Spinal cord (tissue), 10 donors: ENCODE results near the gene TPD52L3. TPM values are rescaled to one million over a fixed set of nuclear protein-coding genes. Genes with fewer than 3 reads are reported as not detected.
A peak's percentile ranks its signal among the peaks of the same experiment; 100 is the strongest.

Source experiments
- DNase-seq, 6 donors: peaks; one replicate each; pipeline versions ENCODE4 v3.0.0 to v3.0.0-alpha.2; 2013 to 2015; ENCODE audit warnings: low spot score in 6 of 6, low read depth in 4 of 6
- H3K27ac ChIP-seq: one replicate; pipeline ENCODE4 v1.5.1; 2013; ENCODE audit warnings: low read depth, low read length, control low read depth
- H3K27me3 ChIP-seq: one replicate; pipeline ENCODE4 v1.6.1; 2013; ENCODE audit warnings: low read length; ENCODE audit not compliant: control insufficient read depth, insufficient read depth
- H3K36me3 ChIP-seq: one replicate; pipeline ENCODE4 v1.6.1; 2013; ENCODE audit warnings: low read length; ENCODE audit not compliant: control insufficient read depth, insufficient read depth
- H3K4me1 ChIP-seq: one replicate; pipeline ENCODE4 v1.6.1; 2013; ENCODE audit warnings: low read length; ENCODE audit not compliant: control insufficient read depth, insufficient read depth
- H3K4me3 ChIP-seq: one replicate; pipeline ENCODE4 v1.5.1; 2013; ENCODE audit warnings: low read depth, low read length, control low read depth
- H3K9me3 ChIP-seq: one replicate; pipeline ENCODE4 v1.6.1; 2013; ENCODE audit warnings: low read length; ENCODE audit not compliant: control insufficient read depth, insufficient read depth
- WGBS: methylation state at CpG from one replicate; pipeline ENCODE4 v1.1.5; 2013; ENCODE audit warnings: missing lambda C conversion rate; ENCODE audit not compliant: insufficient coverage; 5-methylcytosine and 5-hydroxymethylcytosine counted together
- long read RNA-seq, 4 donors: transcript quantifications; one replicate each; lab custom pipeline, GENCODE V29; 2026
- polyA plus RNA-seq, 2 donors: library from polyadenylated mRNA; unstranded; fragments of 120-200 nt; gene quantifications; one replicate each; pipeline ENCODE4 v1.2.1, GENCODE V29; 2013; ENCODE audit not compliant: insufficient read length in 2 of 2
- total RNA-seq, 2 donors: library from RNA; depleted of rRNA in 1 of 2; stranded (reverse); fragments of 120-200 nt in 1 of 2; fragments of >200 nt in 1 of 2; gene quantifications; one replicate each; pipeline versions ENCODE4 v1.2.3 to v1.2.4, GENCODE V29; 2013 to 2014
- donor health status: healthy.

The TPD52L3 gene
- total RNA-seq (not detected), polyA plus RNA-seq (not detected)
- long read RNA-seq, donor 1, result 0 reads
- long read RNA-seq, donor 2, result 0 reads
- long read RNA-seq, donor 3, result 0 reads
- long read RNA-seq, donor 4, result 0 reads

DNA sequence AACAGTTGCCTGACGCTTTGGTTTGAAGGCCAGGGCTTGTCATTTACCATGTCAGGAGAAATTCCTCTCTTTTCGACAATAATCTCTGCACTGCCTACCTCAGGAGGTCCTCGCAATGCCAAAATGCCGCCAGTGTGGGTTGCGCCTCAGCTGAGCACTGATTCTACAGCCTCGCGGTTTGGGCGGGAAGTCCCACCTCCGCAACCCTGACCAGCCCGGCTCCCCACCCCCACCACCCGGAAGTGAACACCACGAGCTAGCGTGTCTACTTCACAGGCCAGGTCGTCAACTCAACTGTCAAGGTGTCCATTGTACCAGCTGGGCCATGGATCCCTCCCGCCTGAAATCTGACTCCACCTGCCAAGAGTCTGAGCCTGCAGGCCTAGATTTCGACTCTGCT is at the start of gene TPD52L3:
TPD52L3 (plus strand) TSS at position 273 of the 400 bp plus-strand sequence. CDS start 221 bp downstream, outside the sequence.
- DNase-seq, result no peak
- Histone ChIP-seq H3K4me3 (no peak within 1 kb of the TSS), H3K4me1 (no peaks in the 10 kb centered on the region), H3K27me3 (no peaks in the 10 kb centered on the region), H3K9me3 (no peaks in the 10 kb centered on the region), H3K36me3 (no peaks in the 10 kb centered on the region), H3K27ac (no peak within 1 kb of the TSS)
- 94% methylated on average over 14 of the region's 16 CpGs for WGBS

DNA sequence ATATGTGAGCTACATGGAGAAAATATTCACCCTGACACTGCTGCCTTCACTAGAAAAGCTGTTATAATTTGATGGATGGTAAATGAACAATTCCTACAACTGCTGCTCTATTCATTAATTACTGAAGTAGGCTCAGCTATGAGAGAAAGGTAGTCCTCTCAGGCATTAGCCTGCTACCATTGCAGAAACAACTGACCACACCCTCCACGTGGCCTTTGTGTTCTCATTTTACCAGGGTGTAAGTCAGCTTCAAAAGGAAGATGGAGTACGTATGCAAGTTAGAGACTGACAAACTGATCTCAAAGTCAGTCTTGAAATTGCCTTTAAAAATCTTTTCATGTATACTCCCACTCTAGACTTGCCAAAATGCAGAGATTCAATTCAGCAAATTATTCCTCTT is 26.3 kb upstream of the TPD52L3 start:
- H3K4me3 ChIP-seq, result no peak overlapping the region
- H3K4me1 ChIP-seq, result no peaks in the 10 kb centered on the region
- no peak overlapping the region for H3K27ac ChIP-seq
- no peaks in the 10 kb centered on the region for H3K36me3 ChIP-seq
- DNase-seq, result no peak
- no peaks in the 10 kb centered on the region for H3K27me3 ChIP-seq
- WGBS, result no CpG with 5 or more reads among the region's 2 CpGs
- H3K9me3 ChIP-seq, result no peaks in the 10 kb centered on the region

DNA sequence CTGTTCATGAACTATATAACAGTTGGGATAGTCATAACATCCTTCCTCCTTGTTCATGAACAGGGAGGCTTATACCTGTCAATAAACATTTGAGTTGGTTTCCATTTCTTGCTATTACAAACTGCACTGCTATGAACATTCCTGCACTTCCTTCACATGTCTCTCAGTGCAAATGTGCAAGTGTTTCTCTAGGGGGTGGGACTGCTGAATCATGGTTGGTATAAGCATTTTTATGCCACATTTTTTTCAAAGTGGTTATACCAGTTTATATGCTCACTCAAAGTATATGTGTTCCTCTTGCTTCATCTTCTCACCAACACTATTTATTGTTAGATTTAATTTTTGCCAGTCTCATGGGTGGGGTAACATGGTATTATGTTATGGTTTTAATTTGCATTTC is 25.8 kb upstream of the TPD52L3 start:
- Histone ChIP-seq H3K36me3 (no peaks in the 10 kb centered on the region), H3K9me3 (no peaks in the 10 kb centered on the region), H3K27ac (no peak overlapping the region), H3K4me3 (no peak overlapping the region), H3K4me1 (no peaks in the 10 kb centered on the region), H3K27me3 (no peaks in the 10 kb centered on the region)
- DNase-seq, result no peak

DNA sequence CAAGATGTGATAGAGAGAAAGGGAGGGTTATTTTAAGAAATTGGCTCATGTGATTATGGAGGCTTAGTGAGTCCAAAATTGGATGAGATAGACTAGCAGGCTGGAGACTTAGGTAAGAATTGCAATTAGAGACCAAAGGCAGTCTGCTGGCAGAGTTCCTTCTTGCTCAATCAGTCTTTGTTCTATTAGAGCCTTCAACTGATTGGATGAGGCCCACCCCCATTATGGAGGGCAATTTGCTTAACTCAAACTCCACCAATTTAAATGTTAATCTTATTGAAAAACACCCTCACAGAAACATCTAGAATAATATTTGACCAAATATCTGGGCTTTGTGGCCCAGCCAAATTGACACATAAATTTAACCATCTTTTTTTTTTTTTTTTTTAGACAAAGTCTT is 23.9 kb upstream of the TPD52L3 start:
- H3K4me3 ChIP-seq, result no peak overlapping the region
- DNase-seq, result no peak

DNA sequence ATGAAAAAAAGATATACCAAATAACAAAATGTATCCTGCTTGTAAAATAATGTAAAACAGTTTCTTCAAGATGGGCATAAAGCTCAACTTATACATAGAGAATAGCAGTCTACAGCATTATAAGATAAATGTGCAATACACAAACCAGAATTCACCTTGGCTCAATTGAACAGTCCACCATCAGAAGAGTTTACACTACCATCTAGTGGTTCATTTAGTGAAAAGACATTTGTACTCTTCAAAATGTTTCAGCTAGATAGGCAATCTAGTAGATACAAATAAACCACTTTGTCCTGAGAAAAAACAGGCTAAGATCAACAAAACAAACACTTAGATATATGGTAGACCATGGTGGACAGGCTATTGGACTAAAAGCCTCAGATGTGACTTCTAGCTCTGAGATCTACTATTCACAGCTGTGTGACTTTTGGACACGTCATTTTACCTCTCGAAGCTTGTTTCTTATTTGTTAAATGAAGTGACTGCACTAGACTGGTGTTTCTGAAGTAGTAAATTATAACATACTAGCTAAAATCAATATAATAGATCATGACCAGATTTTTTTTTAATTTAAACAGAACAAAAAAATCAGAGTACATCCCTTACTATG is 22.1 kb upstream of the TPD52L3 start:
- Histone ChIP-seq H3K36me3 (no peaks in the 10 kb centered on the region), H3K4me1 (no peaks in the 10 kb centered on the region), H3K9me3 (no peaks in the 10 kb centered on the region), H3K27ac (no peak overlapping the region), H3K4me3 (no peak overlapping the region), H3K27me3 (no peaks in the 10 kb centered on the region)
- DNase-seq, result peak in 5 of 6 donors; percentile 17 to 85 (median 35)
- no CpG with 5 or more reads among the region's 2 CpGs for WGBS

More for the DNA sequence above, 23.9 kb upstream of the TPD52L3 start:
- H3K27me3 ChIP-seq, result no peaks in the 10 kb centered on the region
- H3K4me1 ChIP-seq, result no peaks in the 10 kb centered on the region
- H3K9me3 ChIP-seq, result no peaks in the 10 kb centered on the region
- H3K36me3 ChIP-seq, result no peaks in the 10 kb centered on the region
- H3K27ac ChIP-seq, result no peak overlapping the region

DNA sequence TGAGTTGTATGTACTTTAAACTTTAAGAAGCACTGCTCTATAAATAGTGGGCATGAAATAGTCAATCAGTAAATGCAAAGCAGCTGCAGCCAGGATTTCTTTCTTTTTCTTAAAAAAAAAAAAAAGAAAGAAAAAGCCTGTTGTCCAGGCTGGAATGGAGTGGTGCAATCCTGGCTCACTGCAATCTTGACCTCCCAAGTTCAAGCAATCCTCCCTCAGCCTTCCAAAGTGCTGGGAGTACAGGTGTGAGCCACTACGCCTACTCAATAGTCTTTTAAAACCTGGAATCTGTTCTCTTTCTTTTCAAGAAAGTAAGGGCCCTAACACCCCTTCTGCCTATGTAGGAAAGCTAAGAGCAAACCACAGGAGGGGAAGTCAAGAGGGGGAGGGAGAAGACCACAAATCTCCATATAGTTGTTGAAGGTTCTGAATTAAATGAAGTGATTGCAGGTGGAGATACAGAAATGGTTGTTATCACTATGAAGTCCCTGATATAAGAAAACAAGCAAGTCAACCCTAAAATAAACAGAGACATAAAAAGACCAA is 20.6 kb upstream of the TPD52L3 start:
- WGBS, result no CpG with 5 or more reads among the region's 1 CpG

DNA sequence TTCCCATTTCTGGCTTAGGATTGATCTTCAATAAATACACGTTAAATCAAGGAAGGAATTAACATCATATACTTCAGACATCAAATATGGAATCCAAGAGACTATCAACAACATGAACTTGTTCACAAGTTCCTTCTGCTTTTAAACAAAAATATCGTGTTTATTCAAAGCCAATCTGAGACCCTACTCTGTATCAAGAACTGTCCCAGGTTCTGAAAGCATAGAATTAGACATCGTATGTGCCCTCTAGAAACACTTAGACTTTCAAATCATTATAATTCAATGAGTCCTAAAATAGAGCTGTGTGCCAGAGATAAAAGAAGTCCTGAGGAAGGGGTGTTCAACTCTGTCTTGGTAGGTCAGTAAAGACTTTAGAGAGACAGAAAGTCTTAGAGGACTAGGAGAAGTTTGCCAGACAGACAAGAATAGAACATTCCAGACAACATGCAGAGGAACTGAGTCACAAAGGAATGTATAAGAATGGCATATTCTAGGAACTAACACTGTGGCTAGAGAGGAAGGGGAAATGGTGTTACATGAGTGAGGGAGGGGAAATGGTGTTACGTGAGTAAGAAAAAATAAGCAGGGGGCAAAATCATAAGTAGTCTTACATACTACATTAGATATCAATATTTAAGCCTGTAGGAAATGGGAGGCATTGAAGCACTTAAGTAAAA is 2.9 kb downstream of the TPD52L3 start:
- no peak for DNase-seq
- H3K4me3 ChIP-seq, result no peak overlapping the region
- 89% methylated on average over 1 of the region's 4 CpGs for WGBS
- H3K36me3 ChIP-seq, result no peaks in the 10 kb centered on the region
- no peaks in the 10 kb centered on the region for H3K4me1 ChIP-seq
- no peaks in the 10 kb centered on the region for H3K27me3 ChIP-seq
- H3K9me3 ChIP-seq, result peaks cover 4% of the 10 kb centered on the region
- no peak overlapping the region for H3K27ac ChIP-seq

More for the DNA sequence above, 20.6 kb upstream of the TPD52L3 start:
- no peak for DNase-seq
- Histone ChIP-seq H3K9me3 (no peaks in the 10 kb centered on the region), H3K4me1 (no peaks in the 10 kb centered on the region), H3K27ac (no peak overlapping the region), H3K27me3 (no peaks in the 10 kb centered on the region), H3K4me3 (no peak overlapping the region), H3K36me3 (no peaks in the 10 kb centered on the region)

DNA sequence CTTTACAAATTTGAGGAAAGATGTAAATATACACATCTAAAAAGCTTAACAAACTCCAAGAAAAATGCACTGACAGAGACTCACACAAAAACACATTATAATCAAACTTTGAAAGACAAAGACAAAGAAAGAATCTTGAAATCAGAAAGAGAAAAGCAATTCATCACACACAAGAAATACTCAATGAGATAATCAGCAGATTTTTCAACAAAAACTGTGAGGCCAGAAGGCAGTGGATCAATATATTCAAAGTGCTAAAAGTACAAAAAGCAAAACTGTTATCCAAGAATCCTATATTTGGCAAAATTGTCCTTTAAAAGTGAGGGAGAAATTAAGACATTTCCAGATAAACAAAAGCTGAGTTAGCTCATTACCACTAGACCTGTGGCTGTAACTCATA is 6.1 kb downstream of the TPD52L3 start:
- Histone ChIP-seq H3K4me3 (no peak overlapping the region), H3K27me3 (no peaks in the 10 kb centered on the region), H3K4me1 (no peaks in the 10 kb centered on the region), H3K9me3 (peaks cover 4% of the 10 kb centered on the region), H3K27ac (no peak overlapping the region), H3K36me3 (no peaks in the 10 kb centered on the region)
- DNase-seq, result no peak

DNA sequence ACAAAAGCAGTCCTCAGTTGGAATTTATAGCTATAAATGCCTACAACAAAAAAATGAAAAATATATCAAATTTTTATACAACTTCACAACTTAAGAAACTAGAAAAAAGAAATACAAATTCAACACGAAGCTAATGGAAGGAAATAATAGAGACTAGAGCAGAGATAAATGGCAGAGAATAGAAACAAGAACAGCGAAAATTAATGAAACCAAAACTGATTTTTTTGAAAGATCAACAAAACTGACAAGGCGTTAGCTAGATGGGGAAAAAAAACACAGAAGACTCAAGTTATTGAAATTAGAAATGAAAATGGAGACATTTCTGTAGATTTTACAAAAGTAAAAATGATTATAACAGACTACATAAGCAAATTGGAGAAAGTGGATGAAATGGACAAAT is 20.6 kb downstream of the TPD52L3 start:
- no peaks in the 10 kb centered on the region for H3K36me3 ChIP-seq
- no peak for DNase-seq
- no peak overlapping the region for H3K4me3 ChIP-seq
- no peak overlapping the region for H3K27ac ChIP-seq
- 80% methylated on average over 2 of the region's 3 CpGs for WGBS
- no peaks in the 10 kb centered on the region for H3K9me3 ChIP-seq
- no peaks in the 10 kb centered on the region for H3K4me1 ChIP-seq
- H3K27me3 ChIP-seq, result no peaks in the 10 kb centered on the region

DNA sequence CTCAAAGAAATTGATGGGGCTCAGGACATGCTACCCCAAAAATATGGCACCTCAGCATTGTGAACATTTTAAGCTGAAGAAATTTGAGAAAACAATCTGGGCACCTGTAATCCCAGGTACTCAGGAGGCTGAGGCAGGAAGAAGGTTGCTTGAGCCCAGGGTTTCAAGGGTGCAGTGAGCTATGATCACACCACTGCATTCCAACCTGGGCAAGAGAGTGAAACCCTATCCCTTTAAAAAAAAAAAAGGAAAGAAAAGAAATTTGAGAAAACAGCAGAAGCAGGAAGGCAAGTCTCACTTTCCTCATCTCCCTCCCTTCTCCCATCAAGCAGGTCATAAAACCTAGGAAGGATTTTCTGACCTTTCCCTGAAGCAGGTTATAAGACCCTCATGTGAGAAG is 23.6 kb downstream of the TPD52L3 start:
- no peak overlapping the region for H3K27ac ChIP-seq
- H3K9me3 ChIP-seq, result no peaks in the 10 kb centered on the region
- H3K4me1 ChIP-seq, result no peaks in the 10 kb centered on the region
- H3K36me3 ChIP-seq, result no peaks in the 10 kb centered on the region
- H3K27me3 ChIP-seq, result no peaks in the 10 kb centered on the region
- no peak overlapping the region for H3K4me3 ChIP-seq
- no peak for DNase-seq
